Neuronal stem cell (in vitro differentiated cells): ENCODE measurements around the gene ACOT2.
"Not testable (repeated sequence)": the region's sequence is repeated elsewhere in the genome, so short reads cannot be mapped to it uniquely, and the experiment has no call there.

Experiments
- DNase-seq: peaks from one replicate; pipeline ENCODE4 v3.0.0-alpha.2; 2013; ENCODE audit warnings: low spot score
- H2AFZ ChIP-seq: one replicate; pipeline ENCODE4 v1.6.1; 2013; ENCODE audit warnings: mild to moderate bottlenecking, low read length, inconsistent platforms
- H2AK5ac ChIP-seq: 2 replicates; pipeline ENCODE4 v1.6.1; 2013; ENCODE audit warnings: low read depth, mild to moderate bottlenecking, inconsistent platforms, low read length, moderate library complexity, mixed read lengths
- H2BK120ac ChIP-seq: 2 replicates; pipeline ENCODE4 v1.6.1; 2013; ENCODE audit warnings: low read depth, mild to moderate bottlenecking, inconsistent platforms, low read length, moderate library complexity, mixed read lengths
- H2BK12ac ChIP-seq: one replicate; pipeline ENCODE4 v1.6.1; 2013; ENCODE audit warnings: low read length, inconsistent platforms
- H2BK15ac ChIP-seq: 2 replicates; pipeline ENCODE4 v1.6.1; 2013; ENCODE audit warnings: mild to moderate bottlenecking, low read length, inconsistent platforms, mixed read lengths
- H2BK5ac ChIP-seq: one replicate; pipeline ENCODE4 v1.6.1; 2013; ENCODE audit warnings: inconsistent platforms, mild to moderate bottlenecking, low read length, moderate library complexity
- H3K14ac ChIP-seq: one replicate; pipeline ENCODE4 v1.6.1; 2013; ENCODE audit warnings: low read length, inconsistent platforms
- H3K18ac ChIP-seq: 2 replicates; pipeline ENCODE4 v1.6.1; 2013; ENCODE audit warnings: low read length, inconsistent platforms
- H3K23ac ChIP-seq: 2 replicates; pipeline ENCODE4 v1.6.1; 2013; ENCODE audit warnings: low read depth, mild to moderate bottlenecking, mixed read lengths, low read length, inconsistent platforms; ENCODE audit not compliant: poor library complexity
- H3K27ac ChIP-seq: replicated peaks from 3 replicates; pipeline ENCODE4 v1.5.1; 2013; ENCODE audit warnings: low read length, inconsistent platforms
- H3K27me3 ChIP-seq, 3 experiments: 2 replicates each; pipeline ENCODE4 v1.6.1; 2013; ENCODE audit warnings: low read length in 3 of 3, mild to moderate bottlenecking in 2 of 3, inconsistent platforms in 1 of 3, low read depth in 1 of 3, mixed read lengths in 1 of 3, moderate library complexity in 1 of 3; ENCODE audit not compliant: control insufficient read depth in 3 of 3, insufficient read depth in 3 of 3
- H3K36me3 ChIP-seq, 2 donors: replicated peaks in 1 of 2; 2 replicates each; pipeline ENCODE4 v1.6.1; 2013; ENCODE audit warnings: low read length in 2 of 2; ENCODE audit not compliant: control insufficient read depth in 2 of 2, insufficient read depth in 2 of 2
- H3K4ac ChIP-seq: 2 replicates; pipeline ENCODE4 v1.6.1; 2013; ENCODE audit warnings: inconsistent platforms, mild to moderate bottlenecking, low read length, moderate library complexity
- H3K4me1 ChIP-seq, 2 donors: 1 replicate in 1 of 2; 2 replicates in 1 of 2; pipeline ENCODE4 v1.6.1; 2013; ENCODE audit warnings: low read length in 2 of 2, low read depth in 1 of 2; ENCODE audit not compliant: control insufficient read depth in 2 of 2, insufficient read depth in 1 of 2
- H3K4me2 ChIP-seq: one replicate; pipeline ENCODE4 v1.6.1; 2013; ENCODE audit warnings: mild to moderate bottlenecking, low read length, inconsistent platforms; ENCODE audit not compliant: insufficient read depth, poor library complexity, severe bottlenecking
- H3K4me3 ChIP-seq, 2 donors: 2 replicates each; pipeline ENCODE4 v1.5.1; 2013; ENCODE audit warnings: low read length in 2 of 2, mild to moderate bottlenecking in 2 of 2, inconsistent platforms in 1 of 2, moderate library complexity in 1 of 2
- H3K79me1 ChIP-seq: one replicate; pipeline ENCODE4 v1.6.1; 2013; ENCODE audit warnings: low read depth, mild to moderate bottlenecking, inconsistent platforms, low read length, moderate library complexity
- H3K9ac ChIP-seq: one replicate; pipeline ENCODE4 v1.6.1; 2013; ENCODE audit warnings: mild to moderate bottlenecking, low read depth, low read length, inconsistent platforms; ENCODE audit not compliant: poor library complexity
- H3K9me3 ChIP-seq, 2 donors: replicated peaks in 1 of 2; 2 replicates each; pipeline versions ENCODE3 to v1.6.1; 2013; ENCODE audit warnings: low read length in 2 of 2, mild to moderate bottlenecking in 2 of 2, inconsistent platforms in 1 of 2, low read depth in 1 of 2, mixed read lengths in 1 of 2, moderate library complexity in 1 of 2; ENCODE audit not compliant: control insufficient read depth in 2 of 2, insufficient read depth in 1 of 2
- H4K8ac ChIP-seq: one replicate; pipeline ENCODE4 v1.6.1; 2013; ENCODE audit warnings: low read depth, mild to moderate bottlenecking, inconsistent platforms, low read length, moderate library complexity
- H4K91ac ChIP-seq: one replicate; pipeline ENCODE4 v1.6.1; 2013; ENCODE audit warnings: low read length, low read depth, mild to moderate bottlenecking, inconsistent platforms; ENCODE audit not compliant: poor library complexity
- WGBS, 2 donors: extraction: QIAGEN DNeasy Blood & Tissue Kit; methylation state at CpG; one replicate each; pipeline ENCODE4 v1.1.7; 2013; ENCODE audit warnings: missing lambda C conversion rate in 2 of 2, mixed read lengths in 1 of 2; ENCODE audit not compliant: insufficient read length in 2 of 2, insufficient replicate concordance in 1 of 2; ENCODE audit errors: extremely low coverage in 2 of 2; 5-methylcytosine and 5-hydroxymethylcytosine counted together

ACOT2 gene

DNA sequence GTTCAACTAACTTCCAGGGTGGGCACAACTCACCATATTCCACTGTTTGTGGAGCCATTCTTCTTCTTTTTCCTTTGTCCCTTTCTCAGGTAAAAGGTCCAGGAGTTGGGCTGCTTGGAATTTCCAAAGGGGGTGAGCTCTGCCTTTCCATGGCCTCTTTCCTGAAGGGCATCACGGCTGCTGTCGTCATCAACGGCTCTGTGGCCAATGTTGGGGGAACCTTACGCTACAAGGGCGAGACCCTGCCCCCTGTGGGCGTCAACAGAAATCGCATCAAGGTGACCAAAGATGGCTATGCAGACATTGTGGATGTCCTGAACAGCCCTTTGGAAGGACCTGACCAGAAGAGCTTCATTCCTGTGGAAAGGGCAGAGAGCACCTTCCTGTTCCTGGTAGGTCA, 26.1 kb upstream of the ACOT2 start:
- WGBS, 2 donors, result no CpG with 5 or more reads among the region's 7 CpGs
- not testable (repeated sequence) for H3K14ac ChIP-seq, H3K4me2 ChIP-seq, H3K4me1 ChIP-seq, H3K4ac ChIP-seq, H2BK120ac ChIP-seq, H2AFZ ChIP-seq, H4K8ac ChIP-seq, H2BK12ac ChIP-seq, H3K36me3 ChIP-seq, H3K27ac ChIP-seq, H2BK15ac ChIP-seq, H2AK5ac ChIP-seq, H3K79me1 ChIP-seq, H3K23ac ChIP-seq, H3K9ac ChIP-seq, H3K9me3 ChIP-seq, H2BK5ac ChIP-seq, H3K18ac ChIP-seq, H4K91ac ChIP-seq, H3K4me3 ChIP-seq, H3K27me3 ChIP-seq, DNase-seq

DNA sequence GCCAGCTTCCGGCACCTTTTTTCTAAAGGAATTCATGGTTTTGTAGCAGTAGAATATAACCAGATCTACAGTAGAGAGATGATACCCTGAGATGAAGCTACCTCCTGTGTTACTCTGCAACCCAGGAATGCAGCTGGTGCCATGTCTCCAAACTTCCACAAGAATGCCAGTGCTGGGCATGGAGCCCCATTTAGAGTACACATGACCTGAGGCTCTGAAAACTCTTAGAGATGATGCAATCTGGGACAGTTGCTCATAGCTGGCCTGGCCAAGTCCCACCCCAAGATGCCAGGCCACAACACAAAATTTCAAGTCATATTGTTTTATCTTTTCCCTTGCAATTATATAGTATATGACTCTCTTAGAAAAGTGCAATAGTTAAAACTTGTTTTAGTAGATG, 23.7 kb upstream of the ACOT2 start:
- H2BK120ac ChIP-seq, H3K9me3 ChIP-seq, H3K4me1 ChIP-seq, H3K4ac ChIP-seq, H3K18ac ChIP-seq, H3K27me3 ChIP-seq, H4K91ac ChIP-seq, H2AFZ ChIP-seq, H3K23ac ChIP-seq, H2BK15ac ChIP-seq, H3K4me3 ChIP-seq, H2AK5ac ChIP-seq, H3K14ac ChIP-seq, H4K8ac ChIP-seq, H3K27ac ChIP-seq, H3K79me1 ChIP-seq, H2BK12ac ChIP-seq, H3K9ac ChIP-seq, H2BK5ac ChIP-seq, H3K4me2 ChIP-seq, H3K36me3 ChIP-seq, DNase-seq: not testable (repeated sequence)
- WGBS, 2 donors, result no CpG with 5 or more reads among the region's 1 CpG

DNA sequence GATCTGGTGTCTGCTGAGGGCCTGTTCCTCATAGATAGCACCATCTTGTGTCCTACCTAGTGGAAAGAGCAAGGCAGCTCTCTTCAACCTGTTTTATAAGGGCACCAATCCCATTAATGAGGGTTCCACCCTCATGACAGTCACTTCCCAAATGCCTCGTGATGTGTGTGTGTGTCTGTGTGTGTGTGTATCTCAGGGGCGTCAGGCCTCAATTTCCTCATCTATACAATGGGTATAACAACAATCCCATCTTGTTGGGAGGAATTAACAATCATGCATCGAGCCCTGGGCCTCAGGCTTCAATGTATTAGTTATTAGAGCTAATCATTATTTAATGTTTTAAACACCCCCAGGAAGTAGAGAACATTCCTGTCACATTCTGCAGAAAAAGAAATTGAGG, 19.9 kb upstream of the ACOT2 start:
- not testable (repeated sequence) for H2AFZ ChIP-seq, H3K18ac ChIP-seq, H3K79me1 ChIP-seq, H3K36me3 ChIP-seq, H3K23ac ChIP-seq, H3K4me3 ChIP-seq, H2AK5ac ChIP-seq, H3K4ac ChIP-seq, H4K8ac ChIP-seq, H4K91ac ChIP-seq, H2BK120ac ChIP-seq, DNase-seq, H3K4me1 ChIP-seq, H3K14ac ChIP-seq, H2BK5ac ChIP-seq, H3K9ac ChIP-seq, H3K4me2 ChIP-seq, H2BK12ac ChIP-seq, H2BK15ac ChIP-seq, H3K27me3 ChIP-seq, H3K27ac ChIP-seq, H3K9me3 ChIP-seq
- WGBS, 2 donors, result no CpG with 5 or more reads among the region's 3 CpGs

DNA sequence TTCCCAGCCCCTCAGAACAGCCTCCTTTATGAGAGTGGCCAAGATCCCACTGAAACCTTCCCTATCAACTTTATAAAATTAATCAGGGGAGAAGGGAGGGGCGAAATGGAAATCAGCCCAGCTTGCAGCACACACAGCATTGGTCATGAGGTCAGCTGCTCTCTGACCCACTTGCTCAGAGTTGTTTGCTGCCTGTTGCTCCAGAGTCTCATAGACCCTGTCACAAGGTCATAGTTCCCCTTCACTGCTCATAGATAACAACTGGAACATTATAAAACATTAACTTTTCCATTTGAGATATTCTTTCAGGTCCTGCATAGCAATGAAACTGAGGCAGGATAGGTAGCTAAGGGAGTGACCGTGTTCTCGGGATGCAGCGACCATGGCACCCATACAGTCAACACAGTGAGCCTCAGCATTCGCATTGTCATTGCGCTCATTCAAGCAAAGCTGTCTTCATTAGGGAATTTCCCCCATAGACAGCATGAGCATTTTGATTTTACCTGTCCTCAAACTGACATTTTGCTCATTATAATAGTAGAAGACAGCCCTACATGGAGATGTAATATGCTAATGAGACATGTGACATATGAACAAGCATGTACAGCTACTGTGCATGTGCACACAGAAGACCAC, 19.0 kb upstream of the ACOT2 start:
- WGBS, 2 donors, result no CpG with 5 or more reads among the region's 6 CpGs
- H3K18ac ChIP-seq, H3K9me3 ChIP-seq, H2BK12ac ChIP-seq, H2AFZ ChIP-seq, H2AK5ac ChIP-seq, H2BK15ac ChIP-seq, H3K27ac ChIP-seq, DNase-seq, H3K4me1 ChIP-seq, H3K4ac ChIP-seq, H4K8ac ChIP-seq, H3K4me3 ChIP-seq, H2BK5ac ChIP-seq, H3K23ac ChIP-seq, H4K91ac ChIP-seq, H3K9ac ChIP-seq, H3K27me3 ChIP-seq, H3K36me3 ChIP-seq, H2BK120ac ChIP-seq, H3K4me2 ChIP-seq, H3K14ac ChIP-seq, H3K79me1 ChIP-seq: not testable (repeated sequence)
